GM18870 (cell line): ENCODE measurements around the gene RTN4IP1.

Source experiments
- ATAC-seq: cut with Tn5 transposase; IDR thresholded peaks from one replicate; pipeline ENCODE4 v1.9.1; 2021; ENCODE audit warnings: moderate library complexity; ENCODE audit not compliant: unreplicated experiment

RTN4IP1 gene, protein sequence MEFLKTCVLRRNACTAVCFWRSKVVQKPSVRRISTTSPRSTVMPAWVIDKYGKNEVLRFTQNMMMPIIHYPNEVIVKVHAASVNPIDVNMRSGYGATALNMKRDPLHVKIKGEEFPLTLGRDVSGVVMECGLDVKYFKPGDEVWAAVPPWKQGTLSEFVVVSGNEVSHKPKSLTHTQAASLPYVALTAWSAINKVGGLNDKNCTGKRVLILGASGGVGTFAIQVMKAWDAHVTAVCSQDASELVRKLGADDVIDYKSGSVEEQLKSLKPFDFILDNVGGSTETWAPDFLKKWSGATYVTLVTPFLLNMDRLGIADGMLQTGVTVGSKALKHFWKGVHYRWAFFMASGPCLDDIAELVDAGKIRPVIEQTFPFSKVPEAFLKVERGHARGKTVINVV

DNA sequence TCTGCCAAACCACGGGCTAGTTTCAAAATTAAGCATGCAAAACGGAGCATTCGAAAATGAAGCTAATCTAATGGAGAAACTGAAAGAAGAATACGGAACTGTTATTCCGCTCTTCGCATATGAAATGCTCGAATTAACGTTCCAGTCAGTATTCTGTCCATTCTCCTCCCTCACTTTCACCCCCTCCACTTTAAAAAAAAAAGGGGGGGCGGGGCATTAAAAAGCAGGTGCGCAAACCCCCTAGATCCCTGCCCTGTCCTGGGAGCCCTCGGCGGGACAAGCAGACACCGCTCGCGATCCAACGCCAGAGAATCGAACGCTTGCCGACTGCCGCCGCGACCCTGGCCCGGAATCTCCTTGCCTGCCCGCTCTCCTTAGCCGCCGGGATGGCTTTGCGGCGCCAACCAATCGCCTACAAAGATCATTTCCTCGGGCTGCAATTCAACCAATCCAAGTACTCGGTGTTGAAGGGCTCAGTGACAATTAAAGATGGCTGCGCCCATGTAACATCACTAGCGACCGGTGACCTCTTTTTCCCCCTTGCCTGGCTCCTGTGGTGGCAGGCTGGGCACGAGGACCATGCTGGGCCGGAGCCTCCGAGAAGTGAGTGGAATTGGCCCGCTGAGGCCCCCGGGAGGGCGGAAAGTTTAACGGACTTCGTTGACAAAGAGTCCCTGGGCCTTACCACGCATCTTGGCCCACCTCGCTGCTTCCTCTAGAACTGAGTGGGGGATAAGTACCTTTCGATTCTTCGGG, at the start of gene RTN4IP1, which contains the start of gene QRSL1:
RTN4IP1 (minus strand) TSS at position 396 of the 756 bp plus-strand sequence. CDS start 477 bp downstream, outside the sequence.
QRSL1 (plus strand) TSS at position 476 of the 756 bp plus-strand sequence; CDS start at position 580, 104 bp downstream.
- ATAC-seq: peak; percentile 73

DNA sequence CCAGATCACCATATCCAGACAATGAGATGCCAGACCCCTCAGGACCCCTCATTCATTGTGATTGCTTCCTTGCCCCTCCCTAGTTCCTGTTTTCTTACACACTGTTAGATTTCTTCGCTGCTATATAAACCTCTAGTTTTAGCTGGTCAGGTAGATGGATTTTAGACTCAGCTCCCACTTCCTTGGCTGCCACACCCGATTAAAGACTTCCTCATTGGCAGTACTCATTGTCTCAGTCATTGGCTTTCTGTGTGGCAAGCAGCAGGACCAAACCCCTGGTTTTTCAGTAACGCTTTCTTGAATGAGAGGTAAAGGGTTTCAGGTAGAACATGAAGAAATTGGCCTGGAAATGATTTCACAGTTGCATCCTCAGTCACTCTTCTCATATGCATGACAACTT, 48.0 kb upstream of the RTN4IP1 start:
- no peak for ATAC-seq

DNA sequence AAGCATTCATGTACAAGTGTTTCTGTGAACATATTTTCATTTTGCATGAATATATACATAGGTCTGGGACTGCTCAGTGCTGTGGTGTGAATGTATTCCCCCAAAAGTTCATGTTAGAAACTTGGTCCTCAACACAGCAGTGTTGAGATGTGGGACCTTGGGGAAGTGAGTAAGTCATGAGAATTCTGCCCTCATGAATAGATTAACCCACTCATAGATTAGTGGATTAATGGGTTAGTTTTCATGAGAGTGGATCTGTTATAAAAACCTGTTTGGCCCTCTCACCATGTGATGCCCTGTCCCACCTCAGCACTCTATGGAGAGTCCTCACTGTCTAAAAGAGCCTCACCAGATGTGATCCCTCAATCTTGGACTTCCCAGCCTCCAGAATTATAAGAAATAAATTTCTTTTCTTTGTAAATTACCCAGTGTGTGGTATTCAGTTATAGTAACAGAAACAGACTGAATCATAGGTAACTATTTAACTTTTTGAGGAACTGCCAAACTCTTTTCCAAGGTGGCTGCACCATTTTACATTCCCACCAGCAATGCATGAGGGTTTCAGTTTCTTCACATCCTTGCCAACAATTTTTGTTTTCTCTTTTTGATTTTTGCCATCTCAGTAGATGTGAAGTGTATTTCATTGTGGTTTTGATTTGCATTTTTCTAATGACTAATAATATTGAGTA, 45.4 kb upstream of the RTN4IP1 start:
- ATAC-seq: no peak

DNA sequence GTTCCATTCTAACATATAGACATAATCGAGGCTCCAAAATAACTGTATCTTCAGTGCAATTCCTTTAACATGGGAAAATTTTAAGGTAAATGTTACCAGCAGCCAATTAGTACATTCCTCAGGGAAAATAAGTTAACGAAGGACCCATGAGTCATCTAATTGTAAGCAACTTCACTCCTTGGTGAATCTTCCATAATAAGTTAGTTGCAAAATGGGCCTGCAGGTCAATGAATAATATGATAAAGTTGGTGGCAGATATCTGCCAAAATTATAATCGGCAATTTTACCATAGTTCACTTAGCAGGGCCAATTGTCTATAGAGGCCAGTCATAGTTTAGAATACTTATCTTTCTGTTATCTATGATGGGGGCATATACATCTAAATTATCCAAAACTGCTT, 42.4 kb upstream of the RTN4IP1 start:
- no peak for ATAC-seq

DNA sequence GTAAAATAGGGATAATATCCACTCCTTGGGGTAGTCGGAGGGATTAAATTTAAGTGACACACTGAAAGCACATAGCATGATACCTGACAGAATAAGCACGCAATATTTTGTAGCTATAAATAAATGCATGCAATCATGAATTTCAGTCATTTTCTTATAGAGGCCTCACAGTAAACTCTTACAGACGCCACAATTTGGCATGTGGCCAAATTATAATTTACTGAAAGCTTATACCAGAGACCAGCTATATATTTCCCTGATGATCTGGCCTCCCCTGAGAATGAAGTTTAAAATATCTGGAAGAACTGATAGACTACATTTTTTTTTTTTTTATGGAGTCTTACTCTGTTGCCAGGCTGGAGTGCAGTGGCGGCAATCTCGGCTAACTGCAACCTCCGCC, 40.9 kb upstream of the RTN4IP1 start:
- no peak for ATAC-seq

DNA sequence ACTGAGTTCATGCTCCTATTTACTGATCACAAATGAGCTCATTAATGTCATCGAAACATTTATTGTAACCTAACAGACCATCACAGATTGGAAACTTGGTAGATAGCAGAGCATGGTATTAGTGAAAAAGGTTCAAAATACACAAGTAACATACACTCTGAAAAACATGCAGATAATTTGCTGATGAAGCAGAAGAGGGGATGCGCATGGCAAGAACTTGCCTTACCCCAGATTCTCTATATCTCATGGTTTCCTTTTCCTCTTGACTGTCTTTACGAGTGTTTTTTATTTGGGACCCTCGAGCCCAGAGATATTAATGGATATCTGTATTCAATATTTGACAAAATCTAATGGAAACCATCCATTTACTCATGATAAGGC, 37.7 kb upstream of the RTN4IP1 start:
- ATAC-seq: no peak

DNA sequence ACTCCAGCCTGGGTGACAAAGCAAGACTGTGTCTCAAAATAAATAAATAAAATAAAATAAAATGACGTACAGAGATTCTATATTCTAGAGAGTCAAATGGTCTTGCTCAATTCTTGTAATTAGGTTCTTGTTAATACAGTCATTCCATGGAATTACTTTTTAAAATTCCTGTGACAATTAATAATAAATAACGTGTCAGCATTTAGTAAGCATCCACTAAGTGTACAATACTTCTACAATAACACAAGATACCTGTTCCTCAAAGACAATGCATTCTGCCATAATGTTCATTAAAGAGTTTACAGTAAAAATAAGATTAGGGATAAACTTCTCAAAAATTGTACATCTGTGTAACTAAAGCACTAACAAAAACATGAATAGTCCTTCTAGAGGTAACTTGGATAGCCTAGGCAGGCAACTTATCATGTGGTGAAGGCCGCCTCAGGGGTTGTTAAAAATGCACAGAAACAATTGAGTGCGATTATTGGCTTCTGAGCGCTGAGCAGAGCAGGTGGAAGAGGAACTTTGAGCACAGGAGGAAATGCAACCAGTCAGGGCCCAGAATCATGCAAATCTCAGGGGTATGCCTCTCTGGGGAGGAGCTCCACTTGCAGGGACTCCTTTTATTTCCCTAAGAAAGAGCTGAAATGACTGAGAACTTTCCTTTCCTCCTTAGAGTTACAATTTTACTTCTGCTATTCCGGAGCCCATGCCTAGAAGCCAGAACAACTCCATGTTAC, 37.2 kb upstream of the RTN4IP1 start:
- ATAC-seq: peak; percentile 95

DNA sequence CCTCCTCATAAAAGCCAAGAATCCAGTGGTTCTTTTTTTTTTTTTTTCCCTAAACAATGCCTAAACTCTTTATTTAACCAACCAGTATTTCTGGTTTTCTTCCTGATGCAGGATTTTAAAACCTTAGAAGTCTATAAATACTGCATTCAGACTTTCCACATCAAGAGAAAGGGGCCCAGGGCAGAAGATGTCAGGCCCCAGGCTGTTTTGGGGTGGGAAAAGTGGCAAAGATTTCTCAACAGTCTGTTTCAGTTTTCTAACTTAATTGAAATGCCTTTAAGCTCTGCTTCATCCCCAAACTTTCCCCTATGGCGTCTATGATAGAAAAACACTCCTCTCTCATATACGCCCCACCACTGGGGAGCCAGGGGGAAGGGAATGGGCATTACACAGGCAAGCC, 33.2 kb upstream of the RTN4IP1 start:
- no peak for ATAC-seq

DNA sequence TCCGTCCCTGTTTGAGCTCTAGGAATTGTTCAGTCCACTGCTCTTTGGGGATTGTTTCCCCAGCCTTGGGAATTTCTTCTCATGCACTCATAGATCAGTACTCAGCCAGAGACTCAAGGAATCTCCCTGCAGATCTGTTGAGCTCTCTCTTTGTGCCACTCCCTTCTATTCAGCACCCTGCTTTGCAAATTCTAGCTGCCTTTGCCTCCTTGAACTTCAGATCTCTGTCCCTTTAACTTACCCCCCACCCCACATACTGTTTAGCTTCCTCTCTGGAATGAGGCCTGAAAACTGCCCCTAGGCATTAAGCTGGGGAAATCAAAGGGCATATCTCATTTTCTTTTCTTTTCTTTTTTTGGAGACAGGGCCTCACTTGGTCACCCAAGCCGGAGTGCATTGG, 30.6 kb upstream of the RTN4IP1 start:
- no peak for ATAC-seq

DNA sequence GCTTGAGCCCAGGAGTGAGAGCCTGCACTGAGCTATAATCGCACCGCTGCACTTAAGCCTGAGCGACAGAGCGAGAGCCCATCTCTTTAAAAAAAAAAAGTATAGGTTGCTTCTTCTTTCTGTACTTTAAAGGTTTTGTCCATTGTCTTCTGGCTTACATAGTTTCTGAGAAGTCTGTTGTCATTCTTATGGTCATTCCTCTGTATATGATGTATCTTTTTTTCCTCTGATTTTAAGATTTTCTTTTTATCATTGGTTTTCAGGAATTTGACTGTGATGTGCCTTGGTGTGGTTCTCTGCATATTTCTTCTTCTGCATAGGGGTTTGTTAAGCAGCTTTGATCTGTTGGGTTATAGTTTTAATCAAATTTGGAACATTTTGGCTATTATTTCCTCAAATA, 29.2 kb upstream of the RTN4IP1 start:
- no peak for ATAC-seq

DNA sequence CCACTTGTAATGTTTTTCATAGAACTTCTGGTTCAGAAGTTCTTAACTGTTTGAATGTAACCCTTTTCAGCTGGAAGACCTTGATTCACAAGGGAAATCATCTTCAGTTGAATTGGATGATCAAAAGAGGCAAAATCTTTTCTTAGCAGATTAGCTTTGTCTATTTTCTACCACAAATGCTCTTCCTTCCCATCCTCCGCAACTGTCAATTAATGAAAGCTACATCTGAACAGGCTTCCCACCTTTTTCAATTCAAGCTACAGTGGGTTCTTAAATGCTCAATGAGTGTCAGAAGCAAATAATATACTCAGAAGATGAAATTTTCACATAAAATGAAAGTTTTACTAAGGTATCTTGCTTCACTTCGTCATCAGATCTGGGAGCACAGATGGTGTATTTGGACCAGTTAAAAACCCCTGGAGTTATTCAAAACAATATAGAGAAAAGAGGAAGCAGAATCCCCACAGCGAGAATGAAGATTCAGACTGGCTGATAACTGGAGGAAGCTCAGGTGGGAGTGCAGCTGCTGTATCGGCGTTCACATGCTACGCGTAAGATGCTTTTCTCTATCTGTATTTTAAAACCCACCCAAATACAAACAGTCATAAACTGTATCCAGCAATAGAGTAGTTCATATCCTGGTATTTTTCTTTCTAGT, 19.5 kb upstream of the RTN4IP1 start:
- peak; percentile 80 for ATAC-seq

DNA sequence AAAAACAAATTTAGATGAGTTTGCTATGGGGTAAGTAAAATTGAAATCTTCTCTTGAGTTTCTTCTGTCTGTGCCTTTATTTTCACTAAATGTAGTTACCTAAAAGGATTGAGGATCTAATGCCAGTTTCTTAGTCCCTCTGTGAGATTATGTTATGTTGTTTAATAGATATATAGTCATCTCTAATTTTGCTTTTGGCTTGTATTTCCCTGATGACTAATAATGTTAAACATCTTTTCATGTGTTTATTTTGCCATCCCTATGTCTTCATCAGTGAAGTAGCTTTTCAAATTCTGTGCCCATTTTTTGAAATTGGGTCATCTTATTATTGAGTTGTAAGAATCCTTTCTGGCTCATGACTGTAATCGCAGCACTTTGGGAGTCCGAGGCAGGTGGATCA, 13.8 kb upstream of the RTN4IP1 start:
- ATAC-seq: no peak

DNA sequence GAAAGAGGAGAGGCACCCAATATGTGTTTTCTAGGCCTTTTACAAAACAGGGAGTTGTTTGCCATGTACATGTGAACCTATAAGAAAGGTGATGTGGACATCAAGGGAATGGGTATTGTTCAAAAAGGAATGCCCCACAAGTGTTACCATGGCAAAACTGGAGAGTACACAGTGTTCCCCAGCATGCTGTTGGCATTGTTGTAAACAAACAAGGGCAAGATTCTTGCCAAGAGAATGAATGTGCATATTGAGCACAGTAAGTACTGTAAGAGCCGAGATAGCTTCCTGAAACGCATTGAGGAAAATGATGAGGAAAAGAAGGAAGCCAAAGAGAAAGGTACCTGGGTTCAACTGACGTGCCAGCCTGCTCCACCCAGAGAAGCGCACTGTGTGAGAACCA, 13.2 kb upstream of the RTN4IP1 start:
- no peak for ATAC-seq

DNA sequence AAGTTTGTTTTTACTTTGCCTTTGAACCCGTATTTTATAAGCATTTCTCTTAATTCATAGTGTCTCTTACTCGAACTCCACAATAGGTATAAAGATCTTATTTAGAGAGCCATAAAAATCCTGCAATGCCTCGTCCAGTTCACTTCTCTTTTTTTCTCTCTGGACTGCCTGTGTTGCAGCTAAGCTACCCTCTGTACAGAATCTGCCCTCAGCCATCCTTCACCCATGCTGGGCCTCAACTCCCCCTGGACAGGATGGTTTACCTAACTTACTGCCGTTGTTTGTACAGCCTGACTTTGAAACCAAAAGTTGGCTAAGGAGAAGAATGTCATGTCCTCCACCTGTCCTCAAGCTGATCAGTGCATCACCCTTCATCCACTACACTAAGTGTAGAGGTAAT, 10.5 kb upstream of the RTN4IP1 start:
- ATAC-seq: no peak

DNA sequence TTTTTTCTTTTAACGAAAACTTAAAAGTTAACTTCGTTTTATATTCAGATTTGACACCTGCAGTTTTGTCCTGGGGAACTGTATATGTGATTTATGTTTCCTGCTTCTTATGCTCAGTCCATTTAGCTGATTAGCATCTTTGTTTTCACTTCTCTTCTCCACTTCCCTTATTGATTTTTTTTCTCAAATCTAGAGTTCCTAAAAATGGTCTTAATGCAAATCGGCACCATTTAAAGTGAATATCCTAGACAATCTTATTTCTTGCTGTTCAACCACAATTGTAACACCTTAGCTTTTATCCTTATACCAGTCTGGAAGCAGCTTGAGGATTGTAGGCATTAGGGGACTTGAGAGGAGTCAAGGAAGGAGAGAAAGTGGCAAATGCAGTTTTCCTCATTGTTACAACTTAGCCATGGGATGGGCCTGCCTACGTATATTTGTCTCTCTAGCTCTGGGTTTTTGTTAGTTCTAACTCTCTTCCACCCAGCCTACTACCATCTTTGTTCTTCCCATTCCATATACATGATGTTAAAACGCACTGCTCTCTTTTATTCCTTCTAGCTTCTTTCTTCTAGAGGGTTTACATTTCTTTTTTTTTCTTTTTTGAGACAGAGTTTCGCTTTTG, 8.5 kb upstream of the RTN4IP1 start:
- peak; percentile 68 for ATAC-seq

DNA sequence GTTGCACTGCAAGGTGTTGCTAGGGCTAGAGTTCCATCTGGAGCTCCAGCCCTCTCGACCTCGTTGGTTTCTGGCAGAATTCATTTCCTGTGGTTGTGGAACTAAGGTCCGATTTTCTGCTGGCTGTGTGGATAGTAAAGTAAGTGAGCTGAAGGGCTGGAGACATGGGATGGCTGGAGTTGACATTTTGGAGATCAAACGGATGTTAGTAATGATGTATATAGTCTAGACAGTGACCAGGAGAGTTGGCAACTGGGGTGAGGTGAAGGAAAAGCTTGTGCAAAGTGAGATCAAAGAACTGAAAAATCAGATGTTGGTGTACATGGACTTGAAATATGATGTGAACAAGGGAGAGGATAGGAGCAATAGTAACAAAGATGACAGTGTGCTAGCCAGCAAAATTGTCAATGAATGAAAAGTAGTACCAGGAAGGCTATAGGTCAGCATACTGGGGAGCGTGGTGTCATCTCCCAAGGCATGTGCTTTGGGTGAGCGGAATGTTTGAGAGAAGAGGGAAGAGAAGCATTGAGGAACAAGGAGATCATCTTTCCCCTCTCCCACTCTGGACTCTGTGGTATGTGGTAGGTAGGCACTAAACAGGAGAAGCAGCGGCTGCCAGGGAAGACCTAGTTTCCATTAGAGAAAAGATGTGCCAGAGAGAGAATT, 7.9 kb upstream of the RTN4IP1 start:
- ATAC-seq: peak; percentile 25

DNA sequence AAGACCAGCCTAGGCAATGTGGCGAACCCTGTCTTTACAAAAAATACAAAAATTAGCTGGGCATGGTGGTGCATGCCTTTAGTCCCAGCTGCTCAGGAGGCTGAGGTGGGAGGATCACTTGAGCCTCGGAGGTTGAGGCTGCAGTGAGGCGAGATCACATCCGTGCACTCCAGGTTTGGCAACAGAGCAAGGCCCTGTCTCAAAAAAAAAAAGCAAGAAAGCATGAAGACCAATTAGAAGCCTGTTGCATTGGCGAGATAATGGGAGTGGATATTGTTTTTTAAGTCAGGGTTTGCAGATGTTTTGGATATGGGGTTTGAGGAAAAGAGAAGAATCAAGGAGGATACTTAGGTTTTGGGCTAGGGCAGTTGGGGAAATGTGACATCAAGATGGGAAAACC, 5.3 kb upstream of the RTN4IP1 start:
- ATAC-seq: no peak

DNA sequence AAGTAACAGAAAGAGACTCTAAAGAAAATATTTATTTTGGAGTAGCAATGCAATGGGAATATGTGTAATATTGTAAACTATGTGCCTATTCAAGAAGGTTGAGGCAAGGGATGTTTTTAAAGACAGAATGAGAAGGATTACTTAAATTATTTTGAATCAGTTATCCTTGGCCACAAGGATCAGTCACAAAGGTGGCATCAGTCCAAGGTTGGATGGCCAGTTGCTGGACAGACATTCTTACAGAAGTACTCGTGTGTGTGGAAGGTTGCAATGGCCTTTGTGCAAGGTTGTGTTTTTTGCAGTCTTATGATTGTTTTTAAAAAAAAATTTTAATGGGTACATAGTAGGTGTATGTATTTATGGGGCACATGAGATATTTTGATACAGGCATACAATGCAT, 2.0 kb upstream of the RTN4IP1 start:
- no peak for ATAC-seq

DNA sequence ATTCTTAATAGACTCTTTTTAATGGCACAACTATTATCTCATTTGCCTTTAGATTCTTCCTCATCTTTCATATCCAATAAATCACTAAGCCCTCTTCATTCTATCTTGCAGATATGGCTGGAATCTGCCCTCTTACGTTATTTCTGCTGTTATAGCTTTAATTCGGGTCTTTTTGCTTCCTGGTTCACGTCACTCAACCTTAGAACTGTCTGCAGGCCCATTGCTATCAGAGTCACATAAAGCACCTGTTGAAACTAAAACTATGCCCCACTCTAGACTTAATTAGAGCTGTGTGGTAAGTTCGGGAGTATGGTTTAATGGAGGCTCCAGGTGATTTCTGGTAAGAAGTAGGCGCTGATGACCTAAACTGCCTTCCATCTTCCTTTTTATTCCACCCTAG, 1.1 kb upstream of the RTN4IP1 start:
- ATAC-seq: no peak

DNA sequence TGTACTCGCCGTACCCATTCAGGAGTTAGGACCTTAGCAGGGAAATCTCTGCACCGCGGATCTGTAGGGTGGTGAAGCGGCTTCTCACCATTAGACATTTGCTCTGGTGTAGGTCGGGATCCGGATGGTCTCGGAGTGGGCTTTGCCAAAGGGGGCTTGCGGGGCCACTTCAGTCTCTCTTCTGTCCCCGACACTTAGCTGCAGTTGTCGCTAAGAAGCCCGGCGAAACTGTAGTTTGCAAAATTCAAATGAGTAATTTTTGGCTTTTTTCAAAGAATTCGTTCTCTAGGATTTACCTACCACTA, 513 bp upstream of the RTN4IP1 start:
- ATAC-seq: no peak
